GM18508 (cell line): ENCODE data around the gene PLB1.

Experiments used
- ATAC-seq: cut with Tn5 transposase; IDR thresholded peaks from one replicate; pipeline ENCODE4 v1.9.1; 2021; ENCODE audit warnings: moderate number of reproducible peaks; ENCODE audit not compliant: insufficient read depth, unreplicated experiment

PLB1 gene

GRCh38 chr2:28602751-28603639 lies 107.1 kb downstream of the PLB1 start:
- ATAC-seq = no peak

GRCh38 chr2:28603821-28604220 lies 108.0 kb downstream of the PLB1 start:
- no peak for ATAC-seq

GRCh38 chr2:28604284-28604843 lies 108.5 kb downstream of the PLB1 start:
- no peak for ATAC-seq

GRCh38 chr2:28606986-28607441 lies 111.2 kb downstream of the PLB1 start:
- no peak for ATAC-seq

GRCh38 chr2:28607730-28608499 lies 112.1 kb downstream of the PLB1 start:
- ATAC-seq = no peak

- ATAC-seq = no peak
Measured at GRCh38 chr2:28608500-28609424, 112.9 kb downstream of the PLB1 start.

- ATAC-seq = no peak
Measured at GRCh38 chr2:28610583-28611201, 114.8 kb downstream of the PLB1 start.

GRCh38 chr2:28612131-28612812 lies 116.4 kb downstream of the PLB1 start:
- ATAC-seq = no peak

GRCh38 chr2:28613186-28613585 lies 117.3 kb downstream of the PLB1 start:
- no peak for ATAC-seq

GRCh38 chr2:28613633-28614501 lies 118.0 kb downstream of the PLB1 start:
- ATAC-seq = no peak

GRCh38 chr2:28615706-28616105 lies 119.8 kb downstream of the PLB1 start:
- no peak for ATAC-seq

- no peak for ATAC-seq
Measured at GRCh38 chr2:28616396-28616999, 120.6 kb downstream of the PLB1 start.

- ATAC-seq = no peak
Measured at GRCh38 chr2:28617502-28618184, 121.8 kb downstream of the PLB1 start.

GRCh38 chr2:28618221-28619141 lies 122.6 kb downstream of the PLB1 start:
- no peak for ATAC-seq

GRCh38 chr2:28619213-28620196 lies 123.6 kb downstream of the PLB1 start:
- ATAC-seq = no peak
